B cell (primary cell): ENCODE measurements around the gene EPSTI1. TPM values are rescaled to one million over a fixed set of nuclear protein-coding genes. Genes with fewer than 3 reads are reported as not detected.
A peak's percentile ranks its signal among the peaks of the same experiment; 100 is the strongest.

Experiments
- ATAC-seq: fragments of 200-7000 bp; cut with Tn5 transposase; one replicate; pipeline ENCODE4 v1.10.0; 2021; ENCODE audit warnings: low read depth, mild to moderate bottlenecking, moderate number of reproducible peaks, moderate library complexity
- CTCF ChIA-PET: fragments of 350-600 bp; sonication (Branson Sonifier 250); formaldehyde crosslinking; loops from one replicate; lab custom pipeline; 2021; ENCODE audit warnings: antibody characterized with exemption, inconsistent platforms; lab: Charles Lee
- POLR2A ChIA-PET: fragments of 350-600 bp; sonication (Branson Sonifier 250); formaldehyde crosslinking; loops from one replicate; lab custom pipeline; 2021; ENCODE audit warnings: antibody characterized with exemption; lab: Charles Lee
- DNase-seq: peaks from one replicate; pipeline ENCODE4 v3.0.0; 2013
- H2AFZ ChIP-seq: 2 replicates; pipeline ENCODE4 v1.6.1; 2012; ENCODE audit warnings: mild to moderate bottlenecking, low read depth, low read length; ENCODE audit not compliant: insufficient read depth, poor library complexity, severe bottlenecking
- H3K27ac ChIP-seq, 2 donors: 1 replicate in 1 of 2; 2 replicates in 1 of 2; pipeline ENCODE4 v1.5.1; 2012 to 2013; ENCODE audit warnings: low read length in 2 of 2, mild to moderate bottlenecking in 2 of 2, moderate library complexity in 1 of 2
- H3K27me3 ChIP-seq, 4 experiments: fragments of 200-600 bp in 1 of 4; sonication (generic) in 1 of 4; replicated peaks in 1 of 4; 1 replicate in 2 of 4; 2 replicates in 2 of 4; pipeline versions ENCODE4 v1.6.1 to v1.7.0; 2013 to 2016; ENCODE audit warnings: low read length in 3 of 4, mild to moderate bottlenecking in 2 of 4, mixed read lengths in 1 of 4, moderate library complexity in 1 of 4; ENCODE audit not compliant: insufficient read depth in 4 of 4, control insufficient read depth in 3 of 4; ENCODE audit errors: control extremely low read depth in 1 of 4
- H3K36me3 ChIP-seq, 2 experiments: replicated peaks in 1 of 2; 1 replicate in 1 of 2; 2 replicates in 1 of 2; pipeline versions ENCODE4 v1.6.1 to v1.7.1; 2013; ENCODE audit warnings: low read length in 1 of 2; ENCODE audit not compliant: insufficient read depth in 2 of 2, control insufficient read depth in 1 of 2; ENCODE audit errors: control extremely low read depth in 1 of 2, extremely low read depth in 1 of 2
- H3K4me1 ChIP-seq, 2 donors: fragments of 200-600 bp in 1 of 2; sonication (generic) in 1 of 2; 1 replicate in 1 of 2; 2 replicates in 1 of 2; pipeline versions ENCODE4 v1.5.1 to v1.6.1; 2013 to 2017; ENCODE audit warnings: low read length in 2 of 2; ENCODE audit not compliant: control insufficient read depth in 2 of 2, insufficient read depth in 2 of 2
- H3K4me2 ChIP-seq: replicated peaks from 2 replicates; pipeline ENCODE3; 2012; ENCODE audit warnings: mild to moderate bottlenecking, low read depth, low read length; ENCODE audit not compliant: poor library complexity, severe bottlenecking
- H3K4me3 ChIP-seq, 5 experiments: fragments of 200-600 bp in 1 of 5; sonication (generic) in 1 of 5; 1 replicate in 3 of 5; 2 replicates in 2 of 5; pipeline versions ENCODE4 v1.5.1 to v1.7.0; 2011 to 2016; ENCODE audit warnings: low read length in 4 of 5, mild to moderate bottlenecking in 4 of 5, low read depth in 2 of 5, control low read depth in 1 of 5, moderate library complexity in 1 of 5; ENCODE audit not compliant: insufficient read depth in 1 of 5; ENCODE audit errors: control extremely low read depth in 1 of 5, extremely low read depth in 1 of 5
- H3K79me2 ChIP-seq: fragments of 200-600 bp; sonication (generic); one replicate; pipeline ENCODE4 v1.6.0; 2016; ENCODE audit warnings: low read length; ENCODE audit not compliant: control insufficient read depth, insufficient read depth
- H3K9ac ChIP-seq: fragments of 200-600 bp; sonication (generic); 2 replicates; pipeline ENCODE4 v1.6.1; 2017; ENCODE audit warnings: mild to moderate bottlenecking, low read length, moderate library complexity
- H3K9me3 ChIP-seq, 3 donors: one replicate each; pipeline versions ENCODE4 v1.6.1 to v1.7.1; 2013; ENCODE audit warnings: low read length in 2 of 3; ENCODE audit not compliant: control insufficient read depth in 2 of 3, insufficient read depth in 1 of 3; ENCODE audit errors: control extremely low read depth in 1 of 3
- H4K20me1 ChIP-seq: 2 replicates; pipeline ENCODE4 v1.6.0; 2012; ENCODE audit warnings: mild to moderate bottlenecking, low read length; ENCODE audit not compliant: insufficient read depth, control insufficient read depth, poor library complexity, severe bottlenecking
- H3K27ac Mint-ChIP-seq: one replicate; pipeline ENCODE4 v1.8.0; 2021; ENCODE audit warnings: mixed read lengths
- H3K27me3 Mint-ChIP-seq: one replicate; pipeline ENCODE4 v1.8.0; 2021; ENCODE audit warnings: mixed read lengths
- H3K4me1 Mint-ChIP-seq: one replicate; pipeline ENCODE4 v1.8.0; 2021; ENCODE audit warnings: mixed read lengths
- H3K4me3 Mint-ChIP-seq: one replicate; pipeline ENCODE4 v1.8.0; 2021; ENCODE audit warnings: mixed read lengths
- H3K9me3 Mint-ChIP-seq: one replicate; pipeline ENCODE4 v1.8.0; 2022; ENCODE audit warnings: mixed read lengths; ENCODE audit not compliant: insufficient read depth
- EZH2 ChIP-seq: IDR thresholded peaks from 2 replicates; pipeline ENCODE4 v1.6.1; 2012; ENCODE audit warnings: borderline replicate concordance, low read depth, mild to moderate bottlenecking, moderate library complexity, low read length; ENCODE audit not compliant: insufficient read depth, poor library complexity, severe bottlenecking
- WGBS: methylation state at CpG from one replicate; pipeline ENCODE4 v1.1.5; 2013; ENCODE audit warnings: missing lambda C conversion rate; ENCODE audit not compliant: insufficient coverage; 5-methylcytosine and 5-hydroxymethylcytosine counted together
- intact Hi-C: fragments of 100-400 bp; cut with micrococcal nuclease; formaldehyde crosslinking; loops from one replicate; pipeline ENCODE4 v1.10.0; 2022
- polyA plus RNA-seq: library from polyadenylated mRNA; depleted of rRNA; stranded (reverse); fragments of >200 nt; gene quantifications from 2 replicates; pipeline ENCODE4 v1.2.3, GENCODE V29; 2012
- total RNA-seq, 2 donors: library from RNA; stranded (reverse); fragments of 120-200 nt in 1 of 2; gene quantifications; 1 replicate in 1 of 2; 2 replicates in 1 of 2; pipeline versions ENCODE4 v1.2.3 to v1.2.4, GENCODE V29; 2013 to 2022
- TF ChIP-seq, protein P1 (sequence below): fragments of 200-600 bp; IDR thresholded peaks from one replicate; pipeline ENCODE4 v1.8.0; 2022; ENCODE audit warnings: antibody characterized with exemption, mild to moderate bottlenecking

EPSTI1 gene
- total and polyA plus RNA-seq, 2 donors (not counting 1 experiment from before 2014, with no cell fraction given): 13.4 to 41.8 TPM

DNA sequence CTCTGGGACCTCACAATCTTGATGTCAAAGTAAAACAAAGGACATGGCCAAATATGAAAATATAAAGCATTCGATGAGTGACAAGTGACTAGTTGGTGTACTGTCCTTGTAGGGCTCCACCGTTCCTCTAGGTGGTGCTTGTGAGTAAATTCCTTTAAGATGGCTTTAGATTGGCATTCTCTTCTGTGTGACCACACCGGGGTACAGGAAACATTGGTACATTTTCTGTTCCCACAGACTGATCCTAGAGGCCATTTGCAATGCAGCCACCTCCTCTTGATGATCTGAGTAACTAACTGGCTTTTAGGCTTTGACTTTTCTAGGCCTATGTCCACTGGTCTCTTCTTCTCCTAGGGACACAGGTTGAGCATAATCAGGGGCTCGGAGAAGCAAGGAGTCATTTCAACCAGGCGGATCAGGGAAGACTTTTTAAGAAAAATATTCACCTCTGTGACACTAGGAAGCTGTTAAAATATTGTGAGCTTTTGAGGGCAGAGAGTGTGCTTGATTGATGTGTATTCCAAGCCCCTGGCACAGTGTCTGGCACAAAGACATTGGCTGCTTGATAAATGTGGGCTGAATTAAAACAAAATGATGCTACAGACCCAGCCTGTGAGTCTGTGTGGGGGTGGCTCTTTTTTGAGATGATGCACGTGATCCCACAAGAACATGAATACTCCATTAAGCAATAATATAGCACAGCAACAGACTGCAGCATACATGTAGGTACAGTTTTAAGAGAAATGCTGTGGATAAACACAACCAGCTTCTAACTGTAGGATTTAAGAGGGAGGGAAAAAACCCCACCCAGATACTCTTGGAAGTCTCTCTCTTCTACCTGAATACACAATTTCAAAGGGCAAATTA lies 21.0 kb downstream of the EPSTI1 start:
- peak overlapping the region in 1 of 5 experiments; percentile 3 for H3K4me3 ChIP-seq
- Mint-ChIP-seq H3K27me3 (no peaks in the 10 kb centered on the region), H3K9me3 (no peaks in the 10 kb centered on the region), H3K4me3 (peak overlapping the region; percentile 67), H3K27ac (peak overlapping the region; percentile 71), H3K4me1 (peaks cover 36% of the 10 kb centered on the region)
- ATAC-seq (peak; percentile 79), DNase-seq (peak; percentile 75)
- H3K27ac ChIP-seq: peak overlapping the region in 1 of 2 donors; percentile 3
- H3K36me3 ChIP-seq: peaks cover 5 to 21% of the 10 kb centered on the region in 2 experiments
- ChIA-PET POLR2A (interaction anchor here (0.7 to 2.0 kb wide), 2 partner anchors 21 to 53 kb away, joined by 3 to 11 read pairs; partner anchors contain the start of gene EPSTI1), CTCF (interaction anchor here (1.0 to 3.2 kb wide), 22 partner anchors 9 to 279 kb away, joined by 3 to 42 read pairs (median 6); partner anchors contain the start of genes DNAJC15 and EPSTI1)
- no peak overlapping the region for H2AFZ ChIP-seq
- peak overlapping the region; percentile 29 for H3K4me2 ChIP-seq
- no peak overlapping the region for H3K9ac ChIP-seq
- H3K9me3 ChIP-seq: no peaks in the 10 kb centered on the region
- H3K79me2 ChIP-seq: peaks cover 31% of the 10 kb centered on the region
- peaks cover 8% of the 10 kb centered on the region for H4K20me1 ChIP-seq
- WGBS: 40% methylated on average over 4 of the region's 6 CpGs
- peaks cover 22 to 29% of the 10 kb centered on the region in 2 donors for H3K4me1 ChIP-seq
- no peaks in the 10 kb centered on the region for H3K27me3 ChIP-seq
- intact Hi-C loops: loop anchor here (2.0 kb wide), 2 partner anchors 52 to 114 kb away; partner anchors contain the start of gene DNAJC15
- no peak for TF ChIP-seq EZH2
- TF ChIP-seq, protein P1, sequence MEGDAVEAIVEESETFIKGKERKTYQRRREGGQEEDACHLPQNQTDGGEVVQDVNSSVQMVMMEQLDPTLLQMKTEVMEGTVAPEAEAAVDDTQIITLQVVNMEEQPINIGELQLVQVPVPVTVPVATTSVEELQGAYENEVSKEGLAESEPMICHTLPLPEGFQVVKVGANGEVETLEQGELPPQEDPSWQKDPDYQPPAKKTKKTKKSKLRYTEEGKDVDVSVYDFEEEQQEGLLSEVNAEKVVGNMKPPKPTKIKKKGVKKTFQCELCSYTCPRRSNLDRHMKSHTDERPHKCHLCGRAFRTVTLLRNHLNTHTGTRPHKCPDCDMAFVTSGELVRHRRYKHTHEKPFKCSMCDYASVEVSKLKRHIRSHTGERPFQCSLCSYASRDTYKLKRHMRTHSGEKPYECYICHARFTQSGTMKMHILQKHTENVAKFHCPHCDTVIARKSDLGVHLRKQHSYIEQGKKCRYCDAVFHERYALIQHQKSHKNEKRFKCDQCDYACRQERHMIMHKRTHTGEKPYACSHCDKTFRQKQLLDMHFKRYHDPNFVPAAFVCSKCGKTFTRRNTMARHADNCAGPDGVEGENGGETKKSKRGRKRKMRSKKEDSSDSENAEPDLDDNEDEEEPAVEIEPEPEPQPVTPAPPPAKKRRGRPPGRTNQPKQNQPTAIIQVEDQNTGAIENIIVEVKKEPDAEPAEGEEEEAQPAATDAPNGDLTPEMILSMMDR: peak; percentile 90
